SK-N-SH (cell line): Measurements from ENCODE around the gene CD2AP. TPM values are rescaled to one million over a fixed set of nuclear protein-coding genes. Genes with fewer than 3 reads are reported as not detected.
"Not testable (repeated sequence)": the region's sequence is repeated elsewhere in the genome, so short reads cannot be mapped to it uniquely, and the experiment has no call there.

Experiments used
- CTCF ChIA-PET: fragments of 300-600, 350-600 bp; formaldehyde crosslinking; extraction: SDS; loops from one replicate; lab custom pipeline; 2021; lab: Yijun Ruan, JAX
- POLR2A ChIA-PET: fragments of 350-600 bp; sonication (Branson Sonifier 250); formaldehyde crosslinking; extraction: SDS; loops from one replicate; lab custom pipeline; 2020; ENCODE audit warnings: antibody characterized with exemption, inconsistent platforms; lab: Yijun Ruan, JAX
- DNase-seq: peaks from one replicate; pipeline ENCODE4 v3.0.0; 2012
- H2AFZ ChIP-seq: fragments of 200-600 bp; sonication (generic); 2 replicates; pipeline ENCODE4 v1.8.1; 2016; ENCODE audit warnings: antibody characterized with exemption, mild to moderate bottlenecking, low read depth
- H3F3A ChIP-seq: fragments of 200-600 bp; sonication (generic); replicated peaks from 2 replicates; pipeline ENCODE3; 2016; ENCODE audit warnings: antibody characterized with exemption, mild to moderate bottlenecking; ENCODE audit not compliant: insufficient read depth
- H3K27ac ChIP-seq, 2 experiments: fragments of 200-500 bp in 1 of 2; fragments of 200-600 bp in 1 of 2; sonication (Bioruptor generic) in 1 of 2; sonication (generic), shearing (Covaris generic) in 1 of 2; 2 replicates each; pipeline versions ENCODE4 v1.5.1 to v1.6.1; 2014 to 2016; ENCODE audit warnings: low read depth in 2 of 2, inconsistent platforms in 1 of 2, low read length in 1 of 2, mild to moderate bottlenecking in 1 of 2, mixed read lengths in 1 of 2
- H3K27me3 ChIP-seq: fragments of 200-600 bp; sonication (generic), shearing (Covaris generic); 2 replicates; pipeline ENCODE4 v1.6.1; 2016; ENCODE audit warnings: mixed run types; ENCODE audit not compliant: insufficient read depth
- H3K36me3 ChIP-seq, 2 experiments: fragments of 200-500 bp in 1 of 2; fragments of 200-600 bp in 1 of 2; sonication (Bioruptor generic) in 1 of 2; sonication (generic) in 1 of 2; replicated peaks in 1 of 2; 2 replicates each; pipeline versions ENCODE3 to v1.5.1; 2014 to 2016; ENCODE audit warnings: low read length in 1 of 2, mild to moderate bottlenecking in 1 of 2; ENCODE audit not compliant: insufficient read depth in 2 of 2, control insufficient read depth in 1 of 2
- H3K4me1 ChIP-seq, 2 experiments: fragments of 200-500 bp in 1 of 2; fragments of 200-600 bp in 1 of 2; sonication (Bioruptor generic) in 1 of 2; sonication (generic), shearing (Covaris generic) in 1 of 2; 2 replicates each; pipeline versions ENCODE4 v1.5.1 to v1.6.1; 2014 to 2016; ENCODE audit warnings: low read depth in 1 of 2, low read length in 1 of 2, mixed run types in 1 of 2; ENCODE audit not compliant: insufficient read depth in 2 of 2, control insufficient read depth in 1 of 2
- H3K4me2 ChIP-seq: fragments of 200-600 bp; sonication (generic), shearing (Covaris generic); 2 replicates; pipeline ENCODE4 v1.6.1; 2017; ENCODE audit warnings: mixed run types
- H3K4me3 ChIP-seq, 2 experiments: fragments of 200-500 bp in 1 of 2; fragments of 200-600 bp in 1 of 2; sonication (Bioruptor generic) in 1 of 2; sonication (generic), shearing (Covaris generic) in 1 of 2; 2 replicates each; pipeline versions ENCODE4 v1.5.1 to v1.8.1; 2014 to 2016; ENCODE audit warnings: low read depth in 2 of 2, inconsistent platforms in 1 of 2, low read length in 1 of 2, mild to moderate bottlenecking in 1 of 2, mixed read lengths in 1 of 2, moderate library complexity in 1 of 2
- H3K79me2 ChIP-seq: fragments of 200-600 bp; sonication (generic); 2 replicates; pipeline ENCODE4 v1.8.1; 2017; ENCODE audit warnings: mild to moderate bottlenecking; ENCODE audit not compliant: insufficient read depth
- H3K9ac ChIP-seq: fragments of 200-600 bp; sonication (generic); 2 replicates; pipeline ENCODE4 v1.6.1; 2017; ENCODE audit warnings: mixed run types
- H3K9me2 ChIP-seq: fragments of 200-600 bp; sonication (generic); 2 replicates; pipeline ENCODE4 v1.6.1; 2017; ENCODE audit warnings: mixed run types
- H3K9me3 ChIP-seq: fragments of 200-600 bp; sonication (generic); 2 replicates; pipeline ENCODE4 v1.6.1; 2017; ENCODE audit warnings: mixed run types, mild to moderate bottlenecking, moderate library complexity
- H4K20me1 ChIP-seq: fragments of 200-600 bp; sonication (generic); 2 replicates; pipeline ENCODE4 v1.6.1; 2017; ENCODE audit warnings: mild to moderate bottlenecking, mixed run types; ENCODE audit not compliant: insufficient read depth
- FOSL2 ChIP-seq: IDR thresholded peaks from 2 replicates; pipeline ENCODE4 v1.4.0; 2012; ENCODE audit warnings: low read depth, mild to moderate bottlenecking, moderate library complexity, borderline replicate concordance
- MAX ChIP-seq: IDR thresholded peaks from 2 replicates; pipeline ENCODE4 v1.4.0; 2012; ENCODE audit warnings: low read depth
- NFIC ChIP-seq: IDR thresholded peaks from 2 replicates; pipeline ENCODE4 v1.4.0; 2012; ENCODE audit warnings: borderline replicate concordance
- TEAD4 ChIP-seq: IDR thresholded peaks from 2 replicates; pipeline ENCODE4 v1.4.0; 2012; ENCODE audit warnings: mild to moderate bottlenecking, borderline replicate concordance; ENCODE audit not compliant: insufficient read depth
- YY1 ChIP-seq: IDR thresholded peaks from 2 replicates; pipeline ENCODE4 v1.4.0; 2012; ENCODE audit warnings: low read depth, mild to moderate bottlenecking
- WGBS: methylation state at CpG from one replicate; pipeline ENCODE4 v1.1.6; 2017; ENCODE audit warnings: low lambda C conversion rate; 5-methylcytosine and 5-hydroxymethylcytosine counted together
- polyA plus RNA-seq, 3 experiments: library from polyadenylated mRNA; depleted of rRNA; stranded (reverse); fragments of >200 nt; gene quantifications; 2 replicates each; pipeline ENCODE4 v1.2.3, GENCODE V29; 2012
- TF ChIP-seq, protein P1 (sequence below): IDR thresholded peaks from 2 replicates; pipeline ENCODE4 v1.4.0; 2012; ENCODE audit warnings: low read depth, borderline replicate concordance

Gene CD2AP
- polyA plus RNA-seq, 1 of the 3 experiments (the other 2 are of a cell fraction): 1.6 TPM

DNA sequence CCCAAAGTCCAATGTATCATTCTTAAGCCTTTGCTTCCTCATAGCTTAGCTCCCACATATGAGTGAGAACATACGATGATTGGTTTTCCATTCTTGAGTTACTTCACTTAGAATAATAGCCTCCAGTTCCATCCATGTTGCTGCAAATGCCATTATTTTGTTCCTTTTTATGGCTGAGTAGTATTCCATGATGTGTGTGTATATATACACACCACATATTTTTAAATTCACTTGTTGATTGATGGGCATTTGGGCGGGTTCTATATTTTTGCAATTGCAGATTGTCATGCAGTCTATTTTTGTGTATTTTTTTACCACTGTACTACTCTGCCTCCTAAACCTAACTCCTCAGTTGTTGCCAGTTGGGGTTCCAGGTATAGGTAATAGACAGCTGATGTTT, 74.7 kb downstream of the CD2AP start:
- Histone ChIP-seq H3K9me2 (no peaks in the 10 kb centered on the region), H3K27ac (no peak overlapping the region), H3K4me1 (no peaks in the 10 kb centered on the region), H3K9ac (no peak overlapping the region), H3K9me3 (no peaks in the 10 kb centered on the region), H3K36me3 (peaks cover 0 to 5% of the 10 kb centered on the region in 2 experiments), H3K79me2 (no peaks in the 10 kb centered on the region), H3K4me2 (no peak overlapping the region), H2AFZ (no peak overlapping the region), H4K20me1 (no peaks in the 10 kb centered on the region), H3F3A (no peaks in the 10 kb centered on the region), H3K4me3 (no peak overlapping the region), H3K27me3 (no peaks in the 10 kb centered on the region)
- TF ChIP-seq MAX (no peak), TEAD4 (no peak), YY1 (no peak), NFIC (no peak), FOSL2 (no peak)
- TF ChIP-seq, protein P1, sequence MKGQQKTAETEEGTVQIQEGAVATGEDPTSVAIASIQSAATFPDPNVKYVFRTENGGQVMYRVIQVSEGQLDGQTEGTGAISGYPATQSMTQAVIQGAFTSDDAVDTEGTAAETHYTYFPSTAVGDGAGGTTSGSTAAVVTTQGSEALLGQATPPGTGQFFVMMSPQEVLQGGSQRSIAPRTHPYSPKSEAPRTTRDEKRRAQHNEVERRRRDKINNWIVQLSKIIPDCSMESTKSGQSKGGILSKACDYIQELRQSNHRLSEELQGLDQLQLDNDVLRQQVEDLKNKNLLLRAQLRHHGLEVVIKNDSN: no peak
- 100% methylated on average over 2 of the region's 2 CpGs for WGBS
- ChIA-PET CTCF (interaction anchor here (0.6 kb wide), 1 partner anchor 1769 kb away, joined by 3 read pairs; no protein-coding TSS in a partner anchor), POLR2A (interaction anchor here (0.7 kb wide), 1 partner anchor 46 kb away, joined by 3 read pairs; no protein-coding TSS in a partner anchor)
- no peak for DNase-seq

- H3K36me3 ChIP-seq, H3K9me2 ChIP-seq, H3K27me3 ChIP-seq, H3K79me2 ChIP-seq, POLR2A ChIA-PET, H2AFZ ChIP-seq, H4K20me1 ChIP-seq, H3K4me2 ChIP-seq, DNase-seq, H3K4me1 ChIP-seq, H3K4me3 ChIP-seq, H3F3A ChIP-seq, H3K9ac ChIP-seq, H3K9me3 ChIP-seq, H3K27ac ChIP-seq: not testable (repeated sequence)
- WGBS: 96% methylated on average over 3 of the region's 3 CpGs
- CTCF ChIA-PET: interaction anchor here (1.3 kb wide), 1 partner anchor 78 kb away, joined by 3 read pairs; no protein-coding TSS in a partner anchor
Measured at GRCh38 chr6:47553243-47553642, 75.7 kb downstream of the CD2AP start.

DNA sequence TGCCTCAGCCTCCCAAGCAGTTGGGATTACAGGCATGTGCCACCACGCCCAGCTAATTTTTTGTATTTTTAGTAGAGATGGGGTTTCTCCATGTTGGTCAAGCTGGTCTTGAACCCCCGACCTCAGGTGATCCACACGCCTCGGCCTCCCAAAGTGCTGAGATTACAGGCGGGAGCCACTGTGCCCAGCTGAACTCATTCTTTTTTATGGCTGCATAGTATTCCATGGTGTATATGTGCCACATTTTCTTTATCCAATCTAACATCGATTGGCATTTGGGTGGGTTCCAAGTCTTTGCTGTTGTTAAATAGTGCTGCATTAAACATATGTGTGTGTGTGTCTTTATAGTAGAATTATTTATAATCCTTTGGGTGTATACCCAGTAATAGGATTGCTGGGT, 78.9 kb downstream of the CD2AP start:
- H3K4me1 ChIP-seq, H3K27ac ChIP-seq, H3K9me2 ChIP-seq, H3K36me3 ChIP-seq, POLR2A ChIA-PET, H3F3A ChIP-seq, H3K4me3 ChIP-seq, H3K27me3 ChIP-seq, H3K9me3 ChIP-seq, H3K79me2 ChIP-seq, H3K9ac ChIP-seq, H4K20me1 ChIP-seq, CTCF ChIA-PET, DNase-seq, H2AFZ ChIP-seq, H3K4me2 ChIP-seq: not testable (repeated sequence)
- 88% methylated on average over 6 of the region's 6 CpGs for WGBS
